Fibroblast of pulmonary artery (primary cell): ENCODE measurements around the gene AKTIP.

ENCODE experiments used
- DNase-seq: peaks from one replicate; pipeline ENCODE4 v3.0.0-alpha.2; 2010; ENCODE audit warnings: low read depth
- H3K4me3 ChIP-seq: replicated peaks from 2 replicates; pipeline ENCODE4 v1.5.1; 2011; ENCODE audit warnings: low read depth, mild to moderate bottlenecking, control low read depth, low read length, moderate library complexity
- CTCF ChIP-seq: IDR thresholded peaks from 2 replicates; pipeline ENCODE4 v1.5.1; 2011; ENCODE audit warnings: mild to moderate bottlenecking, control low read depth, low read length, inconsistent platforms; ENCODE audit errors: missing control alignments

Gene AKTIP

GRCh38 chr16:53504665-53505064 is 1.7 kb upstream of the AKTIP start:
- H3K4me3 ChIP-seq, result no peak overlapping the region
- TF ChIP-seq CTCF, result no peak
- peak; percentile 79 for DNase-seq

GRCh38 chr16:53503991-53504663 is 1.1 kb upstream of the AKTIP start:
- peak; percentile 72 for DNase-seq
- no peak for TF ChIP-seq CTCF
- H3K4me3 ChIP-seq, result peak overlapping the region; percentile 57

GRCh38 chr16:53503270-53503923 is 388 bp upstream of the AKTIP start:
- TF ChIP-seq CTCF, result no peak
- DNase-seq, result peak; percentile 100
- H3K4me3 ChIP-seq, result peak overlapping the region; percentile 68

GRCh38 chr16:53501216-53501859 is 1.7 kb downstream of the AKTIP start:
- TF ChIP-seq CTCF, result no peak

GRCh38 chr16:53498984-53499383 is 4.0 kb downstream of the AKTIP start:
- no peak overlapping the region for H3K4me3 ChIP-seq
- no peak for TF ChIP-seq CTCF
- no peak for DNase-seq

More at GRCh38 chr16:53501216-53501859, 1.7 kb downstream of the AKTIP start:
- H3K4me3 ChIP-seq, result no peak overlapping the region
- DNase-seq, result no peak

- no peak overlapping the region for H3K4me3 ChIP-seq
- DNase-seq, result no peak
- no peak for TF ChIP-seq CTCF
These were observed 7.7 kb downstream of the AKTIP start for GRCh38 chr16:53495325-53495724.
